CD4-positive, alpha-beta T cell treated with Interleukin-1 beta for 1 hour (primary cell): ENCODE data around the gene DOCK3.
"Not testable (repeated sequence)": the region's sequence is repeated elsewhere in the genome, so short reads cannot be mapped to it uniquely, and the experiment has no call there.

Experiments used
- DNase-seq, 2 donors: peaks; one replicate each; pipeline ENCODE4 v3.0.0-alpha.2; 2020 to 2022

DOCK3 gene

DNA sequence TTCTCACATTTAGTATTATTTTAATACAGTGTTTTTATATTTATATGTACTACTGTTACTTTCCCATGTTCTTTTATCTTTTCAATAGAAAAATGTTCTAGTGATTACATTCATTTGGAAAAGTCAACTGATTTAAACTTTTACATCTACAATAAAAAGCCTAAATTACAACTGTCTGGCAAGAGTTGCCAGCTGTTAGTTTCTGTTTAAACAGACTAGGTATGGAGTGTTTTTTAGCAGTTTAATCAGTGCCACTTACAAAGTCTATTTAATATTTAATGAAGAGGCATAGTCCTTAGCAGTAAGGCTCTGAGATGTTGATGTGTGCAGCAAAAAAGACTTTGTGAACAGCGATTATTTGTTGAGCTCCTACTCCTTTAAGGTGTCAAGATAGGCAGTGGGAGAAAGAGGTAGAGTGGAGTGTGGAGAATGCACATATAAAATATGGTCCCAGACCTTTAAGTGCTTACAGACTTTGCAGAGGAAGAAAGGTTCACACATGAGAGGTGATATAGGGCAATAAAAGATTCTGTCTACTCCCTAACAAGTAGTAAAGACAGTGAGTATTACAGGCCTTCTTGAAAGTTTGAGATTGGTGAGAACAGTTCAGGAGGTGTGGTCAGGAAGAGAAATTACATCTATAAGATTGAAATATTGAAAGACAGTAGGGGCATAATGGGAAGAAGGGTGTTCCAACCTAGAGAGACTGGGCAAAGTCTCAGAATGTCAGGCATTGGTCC lies 320.5 kb downstream of the DOCK3 start:
- no peak for DNase-seq

DNA sequence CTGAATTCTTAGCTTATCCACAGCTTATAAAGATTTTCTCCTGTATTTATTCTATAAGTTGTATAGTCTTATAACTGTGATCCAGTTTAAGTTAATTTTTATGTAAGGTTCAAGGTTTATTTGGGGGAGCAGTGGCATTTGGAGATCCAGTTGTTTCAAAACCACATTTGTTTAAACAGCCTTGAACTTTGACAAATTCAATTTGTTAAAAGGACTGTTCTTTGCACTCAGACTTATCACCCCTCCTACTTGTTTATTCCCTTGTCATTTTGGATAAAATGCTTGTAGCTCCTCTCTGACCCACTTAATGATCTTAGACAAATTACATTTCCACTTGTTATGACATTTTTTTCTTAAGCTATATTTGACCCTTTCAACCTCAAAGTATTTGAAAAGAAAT lies 327.8 kb downstream of the DOCK3 start:
- DNase-seq = no peak

DNA sequence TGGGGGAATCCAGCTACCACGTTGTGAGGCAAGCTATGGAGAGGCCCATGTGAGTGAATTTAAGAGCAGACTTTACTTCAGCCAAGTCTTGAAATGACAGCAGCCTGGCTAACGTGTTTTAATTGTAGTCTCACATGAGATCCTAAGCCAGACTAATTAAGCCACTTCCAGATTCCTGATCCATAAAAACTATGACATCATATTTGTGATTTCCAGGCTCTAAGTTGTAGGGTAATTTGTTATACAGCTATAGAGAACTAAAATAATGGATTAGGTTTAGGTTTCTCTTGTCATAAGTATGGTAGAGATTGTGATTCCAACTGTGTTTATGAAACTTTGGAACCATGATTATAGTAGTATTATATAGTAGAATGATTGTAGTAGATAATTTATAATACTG lies 329.5 kb downstream of the DOCK3 start:
- no peak for DNase-seq

DNA sequence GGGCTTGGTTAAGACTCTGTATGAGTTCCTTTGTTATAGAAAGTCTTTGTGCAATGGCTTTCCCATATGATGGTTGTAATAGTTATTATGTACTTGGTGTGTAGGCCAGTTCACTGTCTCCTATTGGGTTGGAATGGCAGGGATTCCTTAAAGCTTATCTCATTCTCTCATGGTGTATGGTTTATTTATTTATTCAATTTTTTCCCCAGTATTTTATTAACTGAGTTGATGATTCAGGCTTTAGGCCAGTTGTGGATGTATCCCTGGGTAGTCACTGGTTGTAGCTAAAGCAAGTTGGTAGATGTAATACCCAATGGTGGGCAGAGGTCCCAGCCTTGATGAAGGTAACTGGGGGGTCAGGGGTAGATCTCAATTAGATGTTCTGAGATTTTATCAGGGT lies 349.4 kb downstream of the DOCK3 start:
- no peak for DNase-seq

DNA sequence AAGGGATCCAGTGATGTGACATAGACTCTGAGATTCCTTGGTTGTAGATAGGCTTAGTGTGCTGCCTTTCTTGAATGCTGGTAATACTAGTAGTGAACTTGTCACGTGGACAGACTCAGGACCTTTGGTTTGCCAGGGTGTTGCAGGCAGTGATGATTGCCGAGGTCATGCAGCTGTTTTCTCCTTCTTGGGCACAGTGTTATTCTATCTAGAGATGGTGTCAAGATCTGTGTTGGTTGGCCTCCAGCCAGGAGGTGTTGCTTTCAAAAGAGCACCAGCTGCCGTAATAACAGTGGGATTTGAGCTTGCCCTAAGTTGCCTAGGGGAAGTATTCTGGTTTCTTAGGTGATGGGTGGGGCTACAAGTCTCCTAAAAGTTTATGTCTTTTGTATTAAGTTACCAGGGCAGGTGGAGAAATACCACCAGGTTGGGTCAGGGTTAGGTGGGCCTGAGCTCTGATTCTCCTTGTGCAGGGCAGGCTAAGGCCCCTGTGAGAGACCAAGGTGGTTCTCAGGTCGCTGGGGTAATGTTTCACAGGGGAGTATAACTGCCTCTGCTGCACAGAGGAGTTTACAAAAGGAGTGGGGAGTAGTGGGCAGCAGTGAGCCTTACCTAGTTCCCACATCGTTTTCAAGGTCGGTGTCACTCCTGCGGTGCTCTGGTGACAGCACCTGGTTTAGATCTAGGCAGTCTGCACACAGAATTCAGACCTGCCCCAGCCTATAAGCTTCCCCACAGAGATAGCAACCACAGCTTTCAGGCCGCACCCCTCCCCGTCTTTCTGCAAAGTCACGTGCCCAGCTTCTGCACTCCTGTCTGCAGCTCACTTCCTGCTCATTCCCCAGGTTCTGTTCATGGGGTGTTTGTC lies 350.3 kb downstream of the DOCK3 start:
- peak; percentile 70 to 78 for DNase-seq

DNA sequence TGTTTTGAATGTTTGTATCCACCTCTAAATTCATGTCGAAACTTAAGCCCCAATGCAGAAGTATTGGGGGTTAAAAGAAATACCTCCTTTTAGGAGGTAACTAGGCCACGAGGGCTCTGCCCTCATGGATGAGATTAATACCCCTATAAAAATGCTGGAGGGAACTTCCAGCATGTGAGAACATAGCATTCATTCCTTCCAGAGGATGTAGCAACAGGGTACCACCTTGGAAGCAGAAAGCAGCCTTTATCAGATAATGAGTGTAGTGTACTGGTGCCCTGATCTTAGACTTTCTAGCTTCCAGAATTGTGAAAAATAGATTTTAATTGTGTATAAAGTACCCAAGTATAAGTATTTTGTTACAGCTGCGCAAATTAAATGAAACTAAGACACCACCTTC lies 356.9 kb downstream of the DOCK3 start:
- no peak for DNase-seq

DNA sequence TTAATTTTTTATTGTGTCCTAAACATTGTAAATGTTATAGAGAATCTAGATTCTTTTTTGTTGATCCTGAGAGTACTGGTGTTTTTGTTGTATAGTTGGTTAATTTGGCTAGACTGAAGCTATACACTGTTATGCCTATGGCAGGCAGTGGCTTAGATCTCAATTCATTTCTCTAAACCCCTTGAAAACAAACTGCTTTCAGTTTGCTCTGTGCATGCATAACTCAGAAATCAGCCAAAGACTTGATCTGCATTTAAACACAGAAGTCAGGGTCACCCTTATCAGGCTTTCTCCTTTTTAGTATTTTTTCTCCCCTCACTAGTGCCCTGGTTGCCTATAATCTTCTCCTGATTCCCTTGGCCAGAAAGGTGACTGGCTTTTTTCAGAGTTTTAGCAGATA lies 360.9 kb downstream of the DOCK3 start:
- no peak for DNase-seq

DNA sequence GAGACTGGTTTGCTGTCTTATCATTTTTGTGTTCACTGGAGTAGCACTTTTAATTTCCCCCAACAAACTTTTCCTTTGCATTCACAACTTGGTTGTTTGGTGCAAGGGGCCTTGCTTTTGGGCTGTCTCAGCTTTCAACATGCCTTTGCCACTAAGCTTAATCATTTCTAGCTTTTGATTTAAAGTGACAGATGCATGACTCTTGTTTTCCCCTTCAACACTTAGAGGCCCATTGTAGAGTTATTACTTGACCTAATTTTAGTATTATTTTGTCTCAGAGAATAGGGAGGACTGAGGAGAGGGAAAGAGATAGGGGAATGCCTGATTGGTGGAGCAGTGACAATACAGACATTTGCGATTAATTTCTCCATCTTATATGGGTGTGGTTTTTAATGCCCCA lies 370.3 kb downstream of the DOCK3 start:
- DNase-seq = no peak

DNA sequence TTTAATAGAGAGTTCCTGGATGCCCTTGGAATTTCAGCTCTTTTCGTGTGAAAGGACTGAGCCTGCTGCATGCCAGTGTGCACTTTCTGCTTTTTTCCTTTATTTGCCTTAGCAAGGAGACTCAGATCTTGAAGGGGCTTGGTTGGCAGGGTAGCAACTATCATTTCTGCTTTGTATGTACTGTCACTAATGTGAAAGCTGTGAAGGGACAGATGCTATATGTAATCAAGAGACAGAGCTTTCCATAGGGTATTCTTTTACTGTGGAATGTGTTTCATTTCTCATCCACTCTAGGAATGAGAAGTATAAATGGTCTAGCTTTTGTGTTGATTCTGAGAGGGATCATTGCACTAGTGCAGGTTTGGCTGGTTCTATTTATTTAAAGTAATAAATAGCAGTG lies 377.8 kb downstream of the DOCK3 start:
- DNase-seq = no peak

DNA sequence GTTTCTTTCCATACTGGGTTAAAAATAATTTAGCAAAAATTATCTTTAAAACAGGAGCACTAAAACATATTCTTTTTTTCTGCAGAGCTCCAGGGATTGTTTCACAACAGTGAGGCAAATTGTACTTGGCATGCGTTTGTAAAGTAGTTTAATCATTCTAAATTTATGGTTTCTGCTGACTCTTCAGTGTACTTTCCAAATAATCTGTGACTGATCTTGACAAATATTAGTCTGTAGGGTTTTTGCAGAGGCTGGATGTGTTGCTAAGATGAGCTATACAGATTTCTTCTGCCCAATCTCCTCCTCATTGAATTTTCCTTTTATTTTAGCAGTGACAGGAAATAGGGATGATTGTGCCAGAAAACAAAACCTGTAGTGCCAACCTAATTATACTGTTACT lies 382.4 kb downstream of the DOCK3 start:
- no peak for DNase-seq

DNA sequence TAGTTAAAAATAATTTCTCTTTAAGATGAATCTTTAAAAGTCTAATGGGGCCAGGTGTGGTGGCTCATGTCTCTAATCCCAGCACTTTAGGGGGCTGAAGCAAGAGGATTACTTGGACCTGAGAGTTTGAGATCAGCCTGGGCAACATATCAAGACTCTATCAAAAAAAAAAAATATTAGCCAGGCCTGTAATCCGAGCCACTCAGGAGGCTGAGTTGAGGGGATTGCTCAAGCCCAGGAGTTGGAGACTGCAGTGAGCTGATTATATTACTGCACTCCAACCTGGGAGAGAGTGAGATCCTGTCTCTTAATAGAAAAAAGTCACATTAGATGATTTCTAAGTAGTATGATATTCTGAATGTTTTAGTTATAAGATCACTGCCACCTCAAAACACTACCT lies 388.3 kb downstream of the DOCK3 start:
- DNase-seq = no peak

DNA sequence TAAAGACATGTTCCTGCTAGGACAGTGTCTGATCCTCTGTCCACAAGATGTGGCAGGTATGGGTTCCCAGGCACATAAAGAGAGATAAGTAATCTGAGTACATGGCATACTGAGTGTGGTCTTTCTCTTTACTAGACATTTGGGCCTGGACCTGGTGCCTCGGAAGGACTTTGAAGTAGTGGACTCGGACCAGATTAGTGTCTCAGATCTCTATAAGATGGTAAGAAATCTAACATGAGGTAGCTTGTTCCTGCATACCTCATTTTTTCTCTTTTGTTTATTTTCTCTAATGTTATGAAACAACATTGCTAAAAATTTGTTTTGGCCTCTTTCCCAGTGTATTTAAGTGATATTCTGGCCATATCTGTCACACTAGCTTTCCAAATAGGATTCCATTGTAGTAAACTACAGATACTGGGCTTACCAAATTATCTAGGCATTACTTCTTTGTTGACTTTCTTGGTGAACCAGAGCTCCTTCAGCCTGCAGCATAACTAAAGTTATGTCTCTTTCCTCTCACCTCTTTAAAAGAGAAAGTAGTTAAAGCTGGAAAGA lies 400.6 kb downstream of the DOCK3 start:
- DNase-seq = no peak

DNA sequence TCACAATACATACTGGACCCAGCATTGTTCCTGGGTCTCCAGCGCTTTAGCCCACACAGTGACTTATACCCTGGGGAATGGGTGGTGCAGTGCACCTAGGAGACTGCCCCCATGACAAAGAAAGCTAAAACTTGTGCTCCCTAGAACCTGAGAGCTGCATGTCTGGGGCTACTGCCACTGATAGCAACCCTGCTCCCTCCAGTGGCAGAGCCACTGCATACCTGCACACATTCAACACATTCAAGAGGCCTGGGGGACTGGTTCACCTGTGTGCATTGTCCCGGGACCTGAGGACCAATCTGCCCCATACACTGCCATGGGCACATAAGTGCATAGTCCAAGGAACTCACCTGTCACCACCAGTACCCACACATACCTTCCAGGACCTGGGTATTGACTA lies 407.6 kb downstream of the DOCK3 start:
- DNase-seq = peak in 1 of 2 donors; percentile 0

DNA sequence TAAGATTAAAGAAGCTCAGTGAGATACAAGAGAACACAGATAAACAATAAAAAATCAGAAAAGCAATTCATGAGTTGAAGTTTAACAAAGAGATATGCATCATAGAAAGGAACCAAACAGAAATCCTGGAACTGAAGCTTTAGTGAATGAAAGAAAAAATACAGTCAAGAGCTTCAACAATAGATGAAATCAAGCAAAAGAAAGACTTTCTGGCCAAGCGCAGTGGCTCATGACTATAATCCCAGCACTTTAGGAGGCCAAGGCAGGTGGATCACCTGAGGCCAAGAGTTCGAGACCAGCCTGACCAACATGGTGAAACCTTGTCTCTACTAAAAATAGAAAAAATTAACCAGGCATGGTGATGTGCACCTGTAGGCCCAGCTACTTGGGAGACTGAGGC lies 408.8 kb downstream of the DOCK3 start:
- no peak for DNase-seq

DNA sequence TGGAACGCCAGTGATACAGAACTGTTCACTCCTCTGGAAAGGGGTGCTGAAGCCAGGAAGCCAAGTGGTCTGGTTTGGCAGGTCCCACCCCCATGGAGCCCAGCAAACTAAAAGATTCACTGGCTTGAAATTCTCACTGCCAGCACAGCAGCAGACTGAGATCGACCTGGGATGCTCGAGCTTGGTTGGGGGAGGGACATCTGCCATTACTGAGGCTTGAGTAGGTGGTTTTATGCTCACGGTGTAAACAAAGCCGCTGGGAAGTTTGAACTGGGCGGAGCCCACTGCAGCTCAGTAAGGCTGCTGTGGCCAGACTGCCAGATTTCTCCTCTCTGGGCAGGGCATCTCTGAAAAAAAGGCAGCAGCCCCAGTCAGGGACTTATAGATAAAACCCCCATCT lies 417.4 kb downstream of the DOCK3 start:
- DNase-seq = not testable (repeated sequence)

DNA sequence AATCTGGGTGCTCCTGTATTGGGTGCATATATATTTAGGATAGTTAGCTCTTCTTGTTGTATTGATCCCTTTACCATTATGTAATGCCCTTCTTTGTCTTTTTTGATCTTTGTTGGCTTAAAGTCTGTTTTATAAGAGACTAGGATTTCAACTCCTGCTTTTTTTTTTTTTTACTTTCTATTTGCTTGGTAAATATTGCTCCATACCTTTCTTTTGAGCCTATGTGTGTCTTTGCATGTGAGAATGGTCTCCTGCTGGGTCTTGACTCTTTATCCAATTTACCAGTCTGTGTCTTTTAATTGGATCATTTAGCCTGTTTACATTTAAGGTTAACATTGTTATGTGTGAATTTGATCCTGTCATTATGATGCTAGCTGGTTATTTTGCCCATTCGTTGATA lies 420.1 kb downstream of the DOCK3 start:
- DNase-seq = not testable (repeated sequence)

DNA sequence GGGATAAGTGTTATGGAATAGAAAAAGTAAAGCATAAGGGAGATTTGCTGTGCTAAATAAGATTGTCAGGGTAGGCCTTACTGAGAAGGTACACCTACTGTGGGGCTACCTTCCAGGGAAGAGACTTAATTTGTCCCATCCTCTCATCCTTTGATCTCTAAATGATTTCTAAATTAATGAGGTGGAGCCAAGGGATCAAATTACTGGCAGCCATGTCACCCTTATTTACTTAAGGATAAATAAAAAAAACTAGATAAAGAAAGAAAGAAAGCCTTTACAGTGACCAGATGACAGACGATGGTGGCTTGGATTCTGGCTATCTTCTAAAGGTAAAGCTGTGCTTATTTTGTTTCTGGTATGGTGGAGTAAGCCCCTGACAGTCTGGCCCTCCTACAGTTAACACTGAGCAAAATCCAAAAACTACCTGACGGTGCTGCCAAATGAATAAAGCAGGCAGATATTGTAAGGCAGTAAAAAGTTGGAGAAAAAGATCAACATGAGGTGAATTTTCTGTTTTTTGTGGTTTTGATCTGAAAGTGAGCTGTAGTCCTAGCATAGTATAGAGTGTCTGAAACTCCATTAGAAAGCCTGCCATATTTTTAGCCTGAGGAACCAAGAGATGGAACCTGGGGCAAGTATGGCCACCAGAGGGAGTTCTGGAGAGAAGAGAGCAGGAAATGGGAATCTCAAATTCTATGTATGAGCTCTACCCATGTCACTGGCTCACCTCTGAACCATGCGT lies 425.2 kb downstream of the DOCK3 start:
- DNase-seq = peak in 1 of 2 donors; percentile 9

DNA sequence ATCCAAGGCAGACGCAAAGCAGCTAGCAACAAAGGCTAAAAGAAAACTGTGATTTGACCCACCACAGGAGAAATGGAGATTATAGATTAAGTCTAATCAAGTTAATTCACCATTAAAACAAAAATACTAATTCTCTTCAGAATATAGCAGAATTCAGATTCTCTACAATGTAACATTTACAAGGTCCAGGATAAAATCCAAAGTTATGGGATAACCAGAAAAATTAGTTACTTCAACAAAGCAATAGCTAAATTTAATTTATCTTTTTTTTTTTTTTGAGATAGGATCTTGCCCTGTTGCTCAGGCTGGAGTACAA lies 425.8 kb downstream of the DOCK3 start:
- DNase-seq = no peak

DNA sequence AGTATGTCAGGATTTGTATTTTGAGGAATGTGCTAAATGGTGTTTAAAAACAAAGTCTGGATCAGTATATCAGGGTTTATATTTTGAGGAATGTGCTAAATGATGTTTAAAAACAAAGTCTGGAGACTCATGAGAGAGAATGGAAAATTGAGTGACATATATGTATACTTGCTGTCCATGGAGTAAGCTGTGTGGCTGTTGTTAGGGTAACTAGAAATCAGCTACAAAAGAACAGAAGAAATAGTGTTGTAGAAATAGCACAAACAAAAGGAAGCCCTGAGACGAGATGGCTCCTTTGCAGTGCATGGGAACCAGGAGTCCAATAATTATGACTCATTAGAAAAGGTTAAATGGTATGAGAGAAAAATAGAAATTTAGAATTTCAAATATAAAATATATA lies 427.7 kb downstream of the DOCK3 start:
- no peak for DNase-seq

DNA sequence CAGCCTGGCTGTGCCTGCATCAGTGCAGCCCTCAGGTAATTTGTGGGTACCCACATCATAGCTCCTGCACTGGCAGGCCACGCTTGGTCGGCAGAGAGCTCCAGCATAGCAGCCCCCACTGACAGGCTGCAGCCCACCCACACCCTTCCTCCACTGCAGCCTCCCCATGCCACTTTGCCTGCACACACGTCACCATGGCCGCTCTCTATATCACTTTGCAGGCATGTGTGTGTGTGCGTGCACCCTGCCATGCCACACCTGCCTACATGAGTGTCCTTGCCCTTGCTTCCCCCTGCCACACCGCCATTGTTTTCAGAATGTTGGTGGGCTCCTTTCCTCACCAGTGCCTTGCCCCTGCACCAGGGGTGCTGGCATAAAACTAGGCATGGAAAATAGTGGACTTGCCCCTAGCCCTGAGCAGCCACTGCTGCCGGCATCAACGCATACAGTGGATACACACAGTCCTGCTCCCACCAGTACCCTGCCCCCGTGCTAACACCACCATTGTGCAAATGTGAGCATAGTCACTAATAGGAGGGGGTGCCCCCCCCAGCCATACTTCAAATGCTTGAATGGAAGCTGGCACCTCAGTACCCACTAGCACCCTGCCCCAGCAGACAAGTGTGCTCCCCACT lies 431.6 kb downstream of the DOCK3 start:
- no peak for DNase-seq

DNA sequence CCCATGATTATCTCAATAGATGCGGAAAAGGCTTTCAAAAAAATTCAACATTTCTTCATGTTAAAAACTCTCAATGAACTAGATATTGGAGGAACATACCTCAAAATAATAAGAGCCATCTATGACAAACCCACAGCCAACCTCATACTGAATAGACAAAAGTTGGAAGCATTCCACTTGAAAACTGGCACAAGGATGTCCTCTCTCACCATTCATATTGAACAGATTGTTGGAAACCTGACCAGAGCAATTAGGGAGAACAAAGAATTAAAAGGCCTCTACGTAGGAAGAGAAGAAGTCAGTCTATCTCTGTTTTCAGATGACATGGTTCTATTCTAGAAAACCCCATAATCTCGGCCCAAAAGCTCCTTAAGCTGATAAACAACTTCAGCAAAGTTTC lies 435.9 kb downstream of the DOCK3 start:
- no peak for DNase-seq

DNA sequence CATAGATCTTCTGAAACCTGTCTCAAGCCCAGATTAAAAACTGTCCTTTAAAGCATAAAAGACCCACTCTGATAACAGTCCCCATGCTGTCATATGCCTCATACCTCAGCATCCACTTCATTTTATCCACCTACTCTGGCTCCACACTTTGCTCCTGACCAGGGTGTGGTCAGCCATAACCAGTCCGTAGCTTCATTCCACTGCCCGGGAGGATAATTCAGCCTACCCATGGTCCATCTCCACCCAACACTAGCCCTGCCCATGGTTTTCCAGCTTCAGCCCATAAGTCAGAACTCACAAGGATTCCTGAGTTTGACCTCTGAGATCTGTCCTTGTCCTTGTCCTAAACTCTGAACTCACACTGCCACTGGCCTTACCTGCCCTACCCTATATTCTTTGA lies 448.2 kb downstream of the DOCK3 start:
- DNase-seq = no peak

DNA sequence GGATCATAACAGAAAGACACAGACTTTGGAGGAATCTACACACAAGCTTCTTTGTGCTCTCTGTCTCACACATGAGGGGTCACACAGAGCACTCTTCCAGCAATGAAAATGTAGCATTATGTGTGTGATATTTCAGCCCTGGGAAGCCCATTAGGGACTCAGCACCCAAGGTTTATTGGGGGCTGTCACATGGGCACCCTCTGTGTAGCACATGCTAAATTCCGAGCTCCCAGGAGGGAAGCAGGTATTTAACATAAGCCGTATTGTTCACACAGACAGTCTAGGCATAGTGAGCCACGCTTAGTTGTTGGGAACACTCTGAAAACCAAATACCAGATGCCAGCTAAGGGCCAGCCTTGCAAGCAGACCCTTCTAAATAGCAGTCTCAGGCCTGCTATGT lies 448.8 kb downstream of the DOCK3 start:
- no peak for DNase-seq
